NCI-H1105 treated with DMSO at 0.1 percent for 48 hours (cell line): ENCODE measurements around the gene S100A10.

Source experiments
- DNase-seq: peaks from one replicate; lab custom pipeline; 2025; lab: John Stamatoyannopoulos, UW

The S100A10 gene

DNA sequence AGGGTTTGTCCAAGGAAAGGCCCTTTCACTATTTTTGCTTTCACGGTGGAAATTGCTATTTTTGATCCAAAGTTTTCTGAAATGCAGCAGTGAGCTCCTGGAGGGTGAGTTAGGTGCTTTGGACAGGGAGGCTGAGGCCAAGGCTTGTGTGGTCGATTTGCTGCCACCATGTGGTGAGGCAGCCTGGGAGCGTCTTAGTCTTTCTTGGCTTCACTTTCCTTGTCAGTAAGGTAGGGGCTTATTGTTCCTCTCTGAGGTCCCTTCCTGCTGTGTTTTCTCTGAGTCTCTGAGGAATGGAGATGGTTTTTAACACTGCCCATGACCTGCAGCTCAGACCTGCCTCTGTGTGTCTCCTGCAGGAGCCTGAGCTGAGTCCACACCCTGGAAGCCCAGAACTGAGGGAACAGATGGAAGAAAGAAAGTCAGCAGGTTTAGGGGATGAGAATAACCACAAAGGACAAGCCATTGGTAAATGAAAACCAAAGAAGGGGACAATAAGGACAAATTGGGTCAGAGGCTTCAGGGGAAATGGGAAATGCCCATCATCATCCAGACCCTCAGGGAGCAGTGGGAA, 20.1 kb upstream of the S100A10 start:
- DNase-seq = peak; percentile 12

DNA sequence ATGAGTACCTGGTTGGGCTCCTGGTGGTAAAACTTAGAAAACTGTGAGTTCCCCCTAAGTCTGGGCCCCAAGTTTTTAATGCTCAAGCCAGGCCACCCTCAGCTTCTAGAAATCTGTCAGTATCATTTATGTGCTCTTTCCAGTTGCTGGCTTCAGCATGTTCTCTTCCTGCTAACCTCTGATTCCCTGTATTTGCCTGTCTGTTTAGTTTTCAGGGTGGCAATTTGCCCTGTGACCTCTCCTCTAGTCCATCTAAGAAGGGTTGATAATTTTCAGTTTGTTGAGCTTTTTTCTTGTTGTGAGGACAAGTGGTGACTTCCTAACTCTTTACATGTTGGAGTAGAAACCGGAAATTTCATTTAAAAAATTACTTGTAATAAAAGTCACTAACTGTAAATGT, 16.0 kb upstream of the S100A10 start:
- no peak for DNase-seq

DNA sequence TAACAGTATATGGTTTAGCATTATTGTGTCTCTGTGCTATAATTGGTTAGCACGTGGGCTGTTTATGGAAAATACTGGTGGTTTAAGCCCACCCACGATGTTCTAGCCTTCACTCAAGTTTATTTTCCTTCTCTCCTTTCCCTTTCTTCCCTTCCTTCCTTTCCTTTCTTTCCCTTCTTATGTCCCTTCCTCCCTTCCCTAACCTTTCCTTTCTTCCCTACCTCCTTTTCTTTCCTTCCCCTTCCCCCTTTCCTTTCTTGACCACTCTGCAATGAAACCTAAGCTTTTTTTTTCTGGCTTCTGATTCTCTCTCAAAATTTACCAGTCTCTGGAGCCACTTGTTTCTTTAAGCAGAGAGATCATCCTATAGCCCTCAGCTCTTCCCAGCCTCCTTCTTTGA, 13.4 kb upstream of the S100A10 start:
- DNase-seq = no peak

- DNase-seq = no peak
Measured at GRCh38 chr1:152005360-152005912, 11.8 kb upstream of the S100A10 start.

- DNase-seq = no peak
Measured at GRCh38 chr1:152003846-152004442, 10.3 kb upstream of the S100A10 start.

DNA sequence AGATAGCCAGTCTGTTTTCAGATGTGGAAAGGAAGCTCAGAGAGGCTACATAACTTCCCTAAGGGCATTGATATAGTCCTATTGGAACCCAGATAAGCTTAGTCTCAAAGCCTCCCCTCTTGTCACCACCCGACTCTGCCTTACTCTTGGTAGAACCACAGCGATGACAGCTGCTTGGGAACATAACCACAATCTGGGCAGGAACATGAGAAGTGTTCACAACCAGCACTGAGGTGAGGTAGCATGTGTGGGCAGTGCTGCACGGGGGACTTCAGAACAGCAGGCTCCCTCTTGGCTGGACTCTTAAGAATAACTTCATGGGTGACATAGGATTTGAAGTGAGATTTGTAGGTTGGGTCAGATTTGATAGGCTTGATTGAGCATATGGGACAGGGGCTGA, 9.3 kb upstream of the S100A10 start:
- no peak for DNase-seq

DNA sequence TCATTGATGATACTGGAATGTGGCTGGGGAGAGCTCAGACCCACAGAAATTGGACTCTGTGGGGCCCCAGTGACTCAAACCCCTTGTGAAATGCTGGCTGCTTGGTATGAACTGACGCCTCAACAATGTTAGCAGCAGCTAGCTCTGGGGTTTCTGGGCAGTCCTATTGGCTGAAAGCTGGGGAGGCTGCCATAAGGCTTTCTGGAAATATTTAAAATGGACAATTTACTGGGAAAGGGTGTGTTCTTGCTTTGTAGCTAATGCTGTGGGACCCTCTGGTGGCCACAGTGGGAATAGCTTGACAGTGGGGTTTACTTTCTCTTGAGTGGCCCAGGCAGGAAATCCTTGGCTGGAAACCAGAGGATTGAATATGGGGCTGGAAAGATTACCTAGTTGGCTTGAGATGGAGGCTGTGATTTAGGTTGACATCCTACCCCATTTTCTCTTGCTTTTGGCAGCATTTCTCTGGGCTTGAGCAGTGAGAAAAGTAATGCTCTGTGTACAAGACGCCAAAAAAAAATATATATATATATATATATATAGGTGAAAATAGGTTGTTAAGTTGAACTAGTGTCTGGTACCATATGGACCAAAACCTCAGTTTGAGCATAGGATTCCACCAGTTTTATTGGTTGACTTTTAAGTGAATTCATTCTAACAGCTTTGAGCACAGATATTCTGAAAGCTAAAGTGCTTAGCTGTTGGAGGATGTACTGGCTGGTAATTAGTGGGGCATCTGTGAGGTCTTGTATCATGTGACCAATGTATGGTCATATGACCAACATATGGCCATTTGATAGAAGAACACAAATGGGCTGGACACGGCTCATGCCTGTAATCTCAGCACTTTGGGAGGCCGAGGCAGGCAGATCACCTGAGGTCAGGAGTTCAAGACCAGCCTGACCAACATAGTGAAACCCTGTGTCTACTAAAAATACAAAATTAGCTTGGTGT, 8.2 kb upstream of the S100A10 start:
- peak; percentile 80 for DNase-seq

DNA sequence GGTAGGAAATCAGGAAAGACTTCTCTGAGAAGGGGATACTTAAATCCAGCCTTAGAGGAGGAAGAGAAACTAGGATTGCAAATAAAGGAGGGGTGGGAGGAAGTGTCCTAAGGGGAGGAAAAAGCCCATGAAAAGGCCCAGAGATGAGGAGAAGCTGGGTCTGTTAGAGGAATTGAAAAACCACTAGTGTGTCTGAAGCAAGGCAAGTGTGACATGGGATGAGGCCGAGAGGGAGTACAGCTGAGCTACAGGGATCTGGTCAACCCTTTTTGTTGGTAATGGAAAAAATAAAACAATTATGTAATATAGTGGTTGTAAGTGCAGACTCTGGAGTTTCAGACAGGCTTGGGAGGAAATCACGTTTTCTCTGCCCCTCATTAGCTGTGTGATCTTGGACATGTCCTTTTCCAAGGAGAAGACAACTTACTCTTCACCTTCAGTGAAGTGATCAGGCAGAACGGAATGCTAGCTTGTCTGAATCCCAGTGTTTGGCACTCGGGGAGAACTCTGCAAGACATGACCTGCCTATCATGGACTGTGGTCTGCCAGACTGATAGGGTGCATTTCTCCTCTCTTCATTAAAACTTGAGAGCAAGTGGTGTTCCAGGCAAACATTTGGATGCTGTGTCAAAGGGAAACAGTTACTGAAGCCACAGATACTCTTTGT, 7.4 kb upstream of the S100A10 start:
- DNase-seq = no peak

- no peak for DNase-seq
Measured at GRCh38 chr1:151998611-151999362, 5.1 kb upstream of the S100A10 start.

- no peak for DNase-seq
Measured at GRCh38 chr1:151997284-151997570, 3.6 kb upstream of the S100A10 start.

DNA sequence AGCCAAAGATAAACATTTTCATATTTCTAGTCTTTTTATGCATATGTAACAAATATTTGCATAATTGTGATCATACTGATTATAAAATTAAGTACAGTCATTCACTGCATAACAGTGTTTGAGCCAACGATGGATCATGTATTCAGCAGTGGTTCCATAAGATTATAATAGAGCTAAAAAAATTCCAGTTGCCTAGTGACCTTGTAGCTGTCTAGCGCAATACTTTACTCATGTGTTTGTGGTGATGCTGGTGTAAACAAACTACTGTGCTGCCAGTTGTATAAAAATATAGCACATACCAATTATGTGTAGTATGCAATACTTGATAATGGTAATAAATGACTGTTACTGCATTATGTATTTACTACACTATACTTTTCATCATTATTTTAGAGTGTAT, 2.1 kb upstream of the S100A10 start:
- no peak for DNase-seq

GRCh38 chr1:151994956-151995355, 1.3 kb upstream of the S100A10 start:
- no peak for DNase-seq

- DNase-seq = no peak
Measured at GRCh38 chr1:151993084-151993733, 450 bp downstream of the S100A10 start.

DNA sequence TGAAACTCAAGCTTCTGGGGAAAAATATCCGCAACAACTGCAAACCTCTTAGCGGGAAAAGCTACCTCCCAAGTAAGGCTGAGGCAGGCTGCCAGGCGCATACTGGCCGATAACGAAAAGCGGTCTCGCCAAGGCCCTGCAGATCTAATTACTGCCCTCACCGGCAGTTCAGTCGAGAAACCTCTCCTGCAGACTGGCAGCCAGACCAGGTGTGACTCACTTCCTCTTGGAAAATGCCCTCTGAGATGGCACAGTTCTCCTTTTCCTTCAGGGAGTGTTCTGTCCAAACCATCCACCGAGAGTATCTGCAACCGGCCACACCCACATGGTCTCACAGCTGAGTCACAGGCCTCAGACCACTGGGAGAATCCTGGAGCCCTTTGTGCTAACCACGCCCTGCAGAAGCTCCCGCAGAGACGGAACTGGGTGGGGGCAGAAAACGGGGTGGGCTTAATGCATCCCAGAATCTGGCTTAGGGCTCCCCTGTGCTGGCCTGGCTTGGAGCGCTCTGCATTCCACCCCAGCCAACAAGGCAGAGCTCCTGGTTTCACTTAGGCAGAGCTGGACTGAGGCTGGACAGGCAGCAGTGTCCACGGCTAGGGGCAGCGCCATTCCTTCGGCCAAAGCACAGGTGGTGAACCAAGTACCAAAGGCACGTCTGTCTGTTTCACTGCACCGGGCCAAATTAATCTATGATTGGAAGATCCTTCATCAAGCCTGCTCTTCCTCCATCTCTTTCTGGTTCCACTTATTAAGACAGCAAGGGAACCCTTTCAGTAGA, 1.2 kb downstream of the S100A10 start:
- DNase-seq = peak; percentile 57

DNA sequence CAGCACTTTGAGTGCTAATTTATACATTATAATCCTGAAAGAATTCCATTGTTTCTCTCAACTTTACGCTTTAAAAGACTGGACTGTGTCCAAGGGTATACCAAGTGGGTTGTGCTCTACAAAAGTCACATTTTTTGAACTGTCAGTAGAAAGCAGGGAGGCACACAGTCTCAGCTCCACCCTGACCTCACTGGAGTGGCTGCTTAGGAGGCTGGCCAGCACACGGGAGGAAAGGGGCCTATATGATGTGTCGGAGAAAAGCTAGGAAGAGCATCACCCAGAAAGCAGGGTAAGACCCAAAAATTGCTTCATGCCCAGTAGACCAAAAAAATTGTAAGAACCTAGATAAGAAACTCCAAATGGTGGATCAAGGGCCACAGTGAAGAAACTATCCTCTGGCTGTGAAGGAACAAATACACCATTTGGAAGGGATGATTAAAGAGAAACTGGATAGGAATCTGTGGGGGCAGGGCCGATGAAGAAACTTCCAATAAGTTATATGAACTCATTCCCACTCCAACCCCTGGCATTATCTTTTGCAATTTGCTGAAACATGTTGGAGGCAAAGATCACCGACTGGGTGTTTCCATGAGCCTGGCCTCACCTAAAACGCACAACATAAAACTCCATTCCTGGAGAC, 1.9 kb downstream of the S100A10 start:
- DNase-seq = no peak

DNA sequence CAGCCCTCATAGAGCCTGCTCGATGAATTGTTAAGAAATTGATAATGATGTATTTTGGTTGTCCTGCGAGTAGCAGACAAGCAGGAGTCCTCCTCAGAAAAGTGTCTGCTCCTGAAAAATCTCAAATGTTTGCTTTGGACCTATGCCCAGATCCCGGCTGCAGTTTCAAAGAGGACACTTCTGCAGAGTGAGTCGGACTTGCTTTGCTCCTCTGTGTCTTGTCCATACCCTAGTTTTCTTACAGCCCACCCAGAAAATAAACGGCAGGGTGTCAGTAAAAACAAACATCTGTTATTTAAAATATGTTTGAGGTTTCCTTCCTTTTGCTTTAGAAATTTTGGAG, 2.8 kb downstream of the S100A10 start:
- peak; percentile 71 for DNase-seq

GRCh38 chr1:151990058-151990855, 3.4 kb downstream of the S100A10 start:
- no peak for DNase-seq

DNA sequence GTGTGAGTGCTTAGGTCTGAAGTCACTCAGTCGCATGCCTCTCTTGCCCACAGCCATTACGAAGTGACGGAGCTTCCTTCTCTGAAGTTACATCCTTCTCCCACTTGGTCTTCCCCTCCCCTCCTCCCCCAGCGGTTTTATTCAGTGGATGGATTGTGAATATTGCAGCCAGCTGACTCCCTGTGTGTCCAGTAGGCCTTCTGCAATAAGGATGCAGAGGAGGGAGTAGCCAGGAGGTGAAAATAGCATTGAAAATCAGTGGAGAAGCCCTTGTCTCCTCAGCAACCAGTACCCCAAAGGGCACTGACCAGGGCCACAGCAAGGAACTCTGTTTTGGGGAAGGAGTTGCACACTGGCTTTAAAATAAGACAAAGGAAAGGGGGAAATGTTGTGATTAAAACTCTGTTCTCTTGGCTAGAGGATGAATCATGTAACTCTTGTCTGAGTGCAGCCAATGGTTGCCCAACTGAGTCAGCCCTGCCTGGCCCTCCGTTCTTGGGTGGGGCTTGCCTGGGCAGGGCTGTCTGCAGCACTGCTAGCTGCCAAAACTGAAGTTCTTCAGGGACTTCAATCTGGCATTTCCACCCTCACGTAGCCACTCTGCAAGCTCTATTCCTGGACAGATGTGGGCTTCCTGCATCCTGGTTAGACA, 4.3 kb downstream of the S100A10 start:
- no peak for DNase-seq
